BJ (cell line): ENCODE results near the gene LRFN2. TPM values are rescaled to one million over a fixed set of nuclear protein-coding genes. Genes with fewer than 3 reads are reported as not detected.

Experiments
- CTCF ChIA-PET: fragments of 350-600 bp; formaldehyde crosslinking; extraction: SDS; loops from one replicate; lab custom pipeline; 2021; ENCODE audit warnings: antibody characterized with exemption, inconsistent platforms; lab: Yijun Ruan, JAX
- POLR2A ChIA-PET: fragments of 300-600 bp; sonication (Branson Sonifier 250); formaldehyde crosslinking; extraction: SDS; loops from one replicate; lab custom pipeline; 2021; ENCODE audit warnings: antibody characterized with exemption; lab: Charles Lee
- DNase-seq: peaks from one replicate; pipeline ENCODE4 v3.0.0-alpha.2; 2011; ENCODE audit warnings: low read depth
- H3K27me3 ChIP-seq: 2 replicates; pipeline ENCODE4 v1.6.0; 2011; ENCODE audit warnings: low read length; ENCODE audit not compliant: control insufficient read depth, insufficient read depth
- H3K36me3 ChIP-seq: 2 replicates; pipeline ENCODE4 v1.5.1; 2011; ENCODE audit warnings: low read length; ENCODE audit not compliant: control insufficient read depth, insufficient read depth
- H3K4me3 ChIP-seq: 2 replicates; pipeline ENCODE4 v1.5.1; 2011; ENCODE audit warnings: low read depth, mild to moderate bottlenecking, control low read depth, low read length
- CTCF ChIP-seq: IDR thresholded peaks from 2 replicates; pipeline ENCODE4 v1.5.1; 2011; ENCODE audit warnings: low read depth, mild to moderate bottlenecking, control low read depth, inconsistent platforms, low read length, moderate library complexity; ENCODE audit not compliant: insufficient read depth
- polyA plus RNA-seq: library from polyadenylated mRNA; depleted of rRNA; stranded (reverse); fragments of >200 nt; gene quantifications from 2 replicates; pipeline ENCODE4 v1.2.3, GENCODE V29; 2011

Gene LRFN2
- polyA plus RNA-seq, 1 experiment, result not detected

GRCh38 chr6:40378071-40378724 lies 209.0 kb downstream of the LRFN2 start:
- POLR2A ChIA-PET, result no interaction called here
- Histone ChIP-seq H3K4me3 (no peak overlapping the region), H3K27me3 (no peaks in the 10 kb centered on the region), H3K36me3 (no peaks in the 10 kb centered on the region)
- CTCF ChIA-PET, result no interaction called here
- TF ChIP-seq CTCF, result no peak
- DNase-seq, result no peak

- CTCF ChIA-PET, result no interaction called here
- TF ChIP-seq CTCF, result no peak
- POLR2A ChIA-PET, result no interaction called here
- DNase-seq, result no peak
- H3K36me3 ChIP-seq, result no peaks in the 10 kb centered on the region
- H3K27me3 ChIP-seq, result no peaks in the 10 kb centered on the region
- no peak overlapping the region for H3K4me3 ChIP-seq
Observed at GRCh38 chr6:40377173-40377806, 209.9 kb downstream of the LRFN2 start.

- Histone ChIP-seq H3K4me3 (no peak overlapping the region), H3K36me3 (no peaks in the 10 kb centered on the region), H3K27me3 (no peaks in the 10 kb centered on the region)
- ChIA-PET CTCF (no interaction called here), POLR2A (no interaction called here)
- TF ChIP-seq CTCF, result no peak
- DNase-seq, result no peak
Observed at GRCh38 chr6:40376113-40376650, 211.0 kb downstream of the LRFN2 start.

GRCh38 chr6:40373267-40373666 lies 213.9 kb downstream of the LRFN2 start:
- Histone ChIP-seq H3K36me3 (no peaks in the 10 kb centered on the region), H3K4me3 (no peak overlapping the region), H3K27me3 (no peaks in the 10 kb centered on the region)
- ChIA-PET POLR2A (no interaction called here), CTCF (no interaction called here)
- no peak for DNase-seq
- TF ChIP-seq CTCF, result no peak

- TF ChIP-seq CTCF, result no peak
- DNase-seq, result no peak
- POLR2A ChIA-PET, result no interaction called here
Observed at GRCh38 chr6:40371621-40372020, 215.5 kb downstream of the LRFN2 start.

More at GRCh38 chr6:40371621-40372020, 215.5 kb downstream of the LRFN2 start:
- CTCF ChIA-PET, result no interaction called here
- H3K36me3 ChIP-seq, result no peaks in the 10 kb centered on the region
- H3K4me3 ChIP-seq, result no peak overlapping the region
- no peaks in the 10 kb centered on the region for H3K27me3 ChIP-seq
